Stimulated activated CD4-positive, alpha-beta T cell treated with anti-CD3 and anti-CD28 coated beads, Interleukin-15, amount 100 ng/mL, for 48 hours (primary cell): ENCODE data around the gene MAGI1.
"Not testable (repeated sequence)": the region's sequence is repeated elsewhere in the genome, so short reads cannot be mapped to it uniquely, and the experiment has no call there.

Source experiments
- DNase-seq, 2 donors: peaks; one replicate each; pipeline ENCODE4 v3.0.0-alpha.2; 2020; ENCODE audit warnings: low read depth in 2 of 2

The MAGI1 gene

DNA sequence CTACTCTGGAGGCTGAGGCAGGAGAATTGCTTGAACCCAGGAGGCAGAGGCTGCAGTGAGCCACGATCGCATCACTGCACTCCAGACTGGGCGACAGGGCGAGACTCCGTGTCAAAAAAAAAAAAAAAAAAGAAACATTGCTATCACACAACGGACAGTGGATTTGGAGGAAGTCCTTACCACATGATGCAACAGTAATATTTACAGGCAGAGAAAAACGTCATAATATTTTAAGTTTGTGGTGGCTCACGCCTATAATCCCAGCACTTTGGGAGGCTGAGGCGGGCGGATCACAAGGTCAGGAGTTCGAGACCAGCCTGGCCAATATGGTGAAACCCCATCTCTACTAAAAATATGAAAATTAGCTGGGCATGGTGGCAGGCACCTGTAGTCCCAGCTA, 473.0 kb downstream of the MAGI1 start:
- not testable (repeated sequence) for DNase-seq

DNA sequence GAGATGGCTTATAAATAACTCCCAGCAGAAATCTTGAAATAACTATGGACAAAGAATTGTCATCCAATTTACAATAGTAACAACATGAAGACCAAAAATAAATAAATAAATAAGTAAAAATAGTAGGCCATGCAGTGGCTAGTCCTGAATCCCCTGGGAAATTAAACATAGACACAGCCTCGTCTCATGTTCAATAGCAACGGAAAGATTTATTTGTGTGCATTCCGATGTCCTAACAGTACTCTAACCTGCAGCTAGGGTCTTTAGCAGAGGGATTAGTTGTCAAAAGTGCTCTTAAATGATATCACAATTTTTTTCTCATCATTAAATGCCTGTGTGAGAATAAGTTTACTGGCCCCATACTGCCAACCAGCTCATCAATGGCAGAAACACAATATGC, 474.2 kb downstream of the MAGI1 start:
- no peak for DNase-seq

DNA sequence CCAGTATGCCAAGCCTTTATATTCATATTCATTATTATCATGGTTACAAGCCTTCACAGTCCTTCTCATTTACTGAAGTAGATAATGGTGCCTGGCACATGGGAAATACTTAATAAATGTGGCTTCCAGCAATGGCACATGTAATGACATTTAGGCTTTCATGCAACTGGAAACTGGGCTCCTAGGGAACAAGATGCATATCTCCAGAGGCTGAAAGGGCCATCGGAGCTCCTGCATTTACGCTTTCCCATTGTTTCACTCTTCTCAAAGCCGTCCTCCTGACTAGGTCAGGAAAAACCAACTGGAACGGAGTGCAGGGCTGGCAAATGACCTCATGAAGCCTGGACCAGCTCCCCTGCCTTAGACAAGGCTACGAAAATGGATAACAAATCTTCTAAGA, 474.9 kb downstream of the MAGI1 start:
- no peak for DNase-seq

DNA sequence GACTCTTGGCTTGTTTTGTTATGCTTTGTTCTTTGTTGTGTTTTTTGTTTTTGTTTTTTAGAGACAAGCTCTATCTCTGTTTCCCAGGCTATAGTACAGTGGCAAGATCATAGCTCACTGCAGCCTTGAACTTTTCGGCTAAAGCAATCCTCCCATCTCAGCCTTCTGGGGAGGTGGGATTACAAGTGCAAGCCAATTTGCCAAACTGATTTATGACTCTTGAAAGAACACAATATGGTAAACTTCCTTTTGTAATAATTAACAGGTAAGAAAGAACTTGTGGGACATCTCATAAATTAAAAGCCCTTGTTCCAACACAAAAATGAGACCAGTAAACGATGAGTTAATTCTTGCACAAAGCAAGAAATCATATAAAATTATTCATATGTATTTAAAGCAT, 476.3 kb downstream of the MAGI1 start:
- no peak for DNase-seq

DNA sequence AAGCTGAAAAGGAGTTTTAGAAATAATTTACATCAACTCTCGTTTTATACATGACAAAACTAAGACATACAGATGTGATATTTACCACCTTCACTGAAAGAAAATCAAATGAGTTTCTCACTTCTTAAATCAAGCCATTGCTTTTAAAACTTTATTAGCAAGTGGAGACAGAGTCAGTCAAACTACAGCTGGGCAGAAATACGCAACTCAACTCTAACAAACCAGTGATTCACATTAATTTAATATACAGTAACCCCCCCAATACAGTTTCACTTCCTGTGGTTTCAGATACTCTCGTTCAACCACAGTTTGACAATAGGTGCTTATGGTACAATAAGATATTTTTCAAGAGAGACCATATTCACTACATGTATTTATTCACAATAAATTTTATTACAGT, 477.1 kb downstream of the MAGI1 start:
- no peak for DNase-seq

DNA sequence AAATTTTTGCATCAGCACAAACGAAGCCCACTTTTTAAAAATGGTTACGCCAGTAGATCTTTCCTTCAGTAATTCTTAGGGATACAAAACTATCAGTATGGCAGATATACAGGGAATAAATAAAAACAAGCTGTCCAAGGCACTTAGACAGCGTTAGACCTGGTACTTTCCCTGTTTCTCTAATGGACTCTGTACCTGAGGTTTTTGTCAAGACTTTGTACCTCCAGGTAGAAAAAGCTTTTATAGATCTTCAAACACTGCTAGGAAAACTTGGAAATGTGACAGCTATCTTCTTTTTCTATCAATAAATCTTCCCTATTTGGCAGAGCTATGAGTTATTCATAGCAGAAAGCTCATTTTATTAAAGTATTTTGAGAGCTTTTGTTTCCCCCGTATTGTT, 477.8 kb downstream of the MAGI1 start:
- no peak for DNase-seq

DNA sequence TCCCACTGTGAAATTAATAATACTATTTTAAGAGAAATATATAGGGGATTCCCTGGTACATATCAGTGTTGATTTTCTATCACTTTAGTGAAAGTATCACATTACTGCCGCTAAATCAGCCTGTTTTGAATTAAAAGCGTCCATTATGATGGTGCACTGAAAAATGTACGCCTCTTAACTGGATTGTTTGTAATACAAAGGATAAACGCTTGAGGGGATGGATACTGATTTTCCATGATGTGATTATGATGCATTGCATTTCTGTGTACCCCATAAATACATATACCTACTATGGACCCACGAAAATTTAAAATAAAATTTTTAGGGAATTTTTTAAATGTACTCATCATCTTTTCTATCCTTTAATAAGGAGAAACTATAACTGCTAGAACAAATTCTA, 478.6 kb downstream of the MAGI1 start:
- DNase-seq = no peak

DNA sequence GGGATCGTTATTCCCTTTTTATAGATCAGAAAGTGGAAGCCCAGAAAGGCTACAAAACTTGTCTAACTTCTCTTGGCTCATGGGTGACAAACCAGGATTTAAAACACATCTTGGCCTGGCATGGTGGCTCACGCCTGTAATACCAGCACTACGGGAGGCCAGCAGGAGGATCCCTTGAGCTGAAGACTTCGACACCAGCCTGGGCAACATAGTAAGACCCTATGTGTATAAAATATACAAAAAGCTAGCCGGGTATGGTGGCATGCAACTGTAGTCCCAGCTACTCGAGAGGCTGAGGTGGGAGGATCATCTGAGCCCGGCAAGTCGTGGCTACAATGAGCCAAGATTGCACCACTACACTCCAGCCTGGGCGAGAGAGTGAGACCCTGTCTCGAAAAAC, 479.1 kb downstream of the MAGI1 start:
- DNase-seq = no peak

DNA sequence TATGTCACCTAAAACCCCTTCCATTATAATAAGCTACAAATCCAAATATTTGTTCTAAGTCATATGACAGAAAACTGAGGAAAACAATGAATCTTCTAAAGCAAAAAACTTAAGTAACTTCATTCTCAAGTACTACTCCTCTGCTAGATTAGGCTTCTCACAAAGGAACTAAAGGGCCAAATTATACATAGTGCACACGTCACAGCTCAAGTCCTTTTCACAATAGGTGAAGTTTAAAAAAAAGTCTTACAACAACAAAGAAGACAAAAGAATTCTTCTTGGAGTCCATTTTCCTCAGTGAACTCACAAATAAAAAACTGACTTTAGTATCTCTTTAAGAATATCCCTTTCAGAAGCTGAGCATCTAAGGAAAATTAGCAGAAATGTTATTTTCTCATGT, 479.9 kb downstream of the MAGI1 start:
- no peak for DNase-seq

DNA sequence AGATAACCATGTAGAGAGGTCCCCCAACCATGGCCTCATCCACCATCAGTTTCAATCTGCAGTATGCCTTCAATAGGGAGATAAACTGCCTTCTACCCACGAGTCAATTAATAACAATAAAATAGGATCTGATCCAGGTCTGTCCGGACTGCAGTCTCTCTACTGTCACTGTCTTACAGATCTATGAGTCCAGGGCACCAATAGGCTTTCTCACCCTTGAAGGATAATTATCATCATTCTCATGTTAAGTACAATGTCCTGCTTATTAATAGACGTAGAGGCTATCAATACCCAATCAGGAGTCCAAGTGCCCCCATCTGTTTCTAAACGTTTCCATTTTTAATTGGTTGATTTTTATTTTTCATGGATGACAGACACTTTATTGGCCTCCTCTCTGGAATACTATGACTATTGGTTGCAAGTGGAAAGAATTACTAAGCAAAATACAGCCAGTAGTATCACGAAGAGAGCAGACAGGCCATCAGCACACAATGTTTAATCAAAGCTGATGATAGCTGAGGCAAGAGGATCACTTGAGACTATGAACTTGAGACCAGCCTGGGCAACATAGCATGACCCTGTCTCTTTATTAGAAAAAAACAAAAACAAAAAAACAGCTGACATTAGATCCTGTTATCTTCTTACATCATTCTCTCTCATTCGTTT, 480.7 kb downstream of the MAGI1 start:
- DNase-seq = no peak

DNA sequence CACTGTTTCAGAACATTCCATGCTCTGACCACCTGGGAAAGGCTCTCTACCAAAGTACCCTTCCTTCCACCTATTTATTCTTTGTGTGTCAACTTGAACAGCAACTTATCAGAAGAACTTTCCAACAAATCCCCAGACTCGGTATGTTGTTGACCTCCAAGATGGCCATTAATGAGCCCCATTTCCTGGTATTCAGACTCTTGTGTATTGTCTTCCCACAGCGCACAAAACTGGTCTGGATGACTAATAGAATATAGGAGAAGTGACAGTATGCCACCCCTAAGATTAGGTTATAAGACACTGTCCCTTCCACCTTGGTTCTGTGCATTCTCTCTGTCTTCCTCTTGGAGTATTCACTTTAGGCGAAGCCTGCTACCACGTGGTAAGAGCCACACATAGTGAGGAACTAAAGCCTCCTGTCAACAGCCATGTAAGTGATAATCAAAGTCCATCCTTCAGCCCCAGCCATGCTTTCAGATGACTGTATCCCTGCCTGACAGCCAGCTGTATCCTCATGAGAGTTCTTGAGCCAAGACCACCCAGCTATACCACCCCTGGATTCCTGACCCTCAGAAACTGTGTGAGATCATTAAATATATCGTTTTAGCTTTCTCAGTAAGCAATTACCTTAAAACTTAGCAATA, 481.7 kb downstream of the MAGI1 start:
- DNase-seq = no peak

DNA sequence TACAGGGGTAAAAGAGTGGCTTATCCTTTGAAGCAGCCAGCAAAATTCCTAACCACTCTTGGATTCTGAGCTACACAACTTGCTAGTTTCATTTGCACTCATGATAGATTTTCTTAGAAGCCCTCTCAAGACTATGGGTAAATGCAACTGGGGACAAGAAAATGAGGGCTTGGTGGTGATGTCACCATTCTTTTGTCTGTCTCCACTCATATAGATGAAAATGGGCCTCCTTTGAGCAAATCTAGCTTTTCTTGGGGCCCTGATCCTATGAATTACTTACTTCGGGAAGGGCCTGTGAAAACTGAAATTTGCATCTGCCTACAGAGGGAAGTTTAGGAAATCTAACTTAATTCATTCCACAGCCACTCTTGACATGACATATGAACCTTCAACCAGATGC, 486.3 kb downstream of the MAGI1 start:
- DNase-seq = no peak

DNA sequence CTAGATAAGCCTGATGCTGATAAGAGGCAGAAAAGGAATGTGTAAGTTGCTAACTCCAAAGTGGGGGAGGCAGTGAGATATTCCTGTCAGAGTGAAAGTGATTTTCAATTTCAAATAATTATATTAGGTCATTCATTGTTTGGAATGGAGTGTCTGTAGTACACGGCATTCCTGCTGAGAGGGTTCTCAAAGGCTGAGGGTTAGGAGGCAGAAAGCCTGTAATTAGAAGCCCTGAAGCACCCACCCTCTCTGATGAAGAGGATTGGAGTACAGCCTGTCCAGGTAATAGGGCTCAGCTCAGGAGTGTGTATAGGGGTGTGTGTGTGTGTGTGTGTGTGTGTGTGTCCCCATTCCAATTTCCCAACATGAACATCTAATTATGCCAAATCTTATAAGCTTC, 486.8 kb downstream of the MAGI1 start:
- DNase-seq = no peak

DNA sequence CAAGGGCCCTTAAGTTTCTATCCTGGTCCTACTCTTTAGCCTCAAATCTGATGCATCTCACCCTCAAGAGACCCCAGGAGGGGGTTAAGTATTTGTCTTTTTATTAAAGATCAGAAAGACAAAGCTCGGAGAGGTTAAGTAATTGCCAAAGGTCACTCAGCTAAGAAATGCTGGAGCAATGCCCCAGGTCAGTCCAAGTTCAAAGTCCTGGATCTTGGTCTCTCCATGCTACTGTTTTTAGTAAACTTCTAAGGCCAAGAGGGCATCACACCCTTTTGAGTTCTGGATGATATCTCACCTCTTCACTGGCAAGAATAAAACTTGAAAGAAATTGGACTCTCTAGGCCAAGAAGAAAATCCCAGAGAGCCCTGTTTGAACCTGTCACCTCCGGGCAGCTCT, 488.6 kb downstream of the MAGI1 start:
- no peak for DNase-seq

DNA sequence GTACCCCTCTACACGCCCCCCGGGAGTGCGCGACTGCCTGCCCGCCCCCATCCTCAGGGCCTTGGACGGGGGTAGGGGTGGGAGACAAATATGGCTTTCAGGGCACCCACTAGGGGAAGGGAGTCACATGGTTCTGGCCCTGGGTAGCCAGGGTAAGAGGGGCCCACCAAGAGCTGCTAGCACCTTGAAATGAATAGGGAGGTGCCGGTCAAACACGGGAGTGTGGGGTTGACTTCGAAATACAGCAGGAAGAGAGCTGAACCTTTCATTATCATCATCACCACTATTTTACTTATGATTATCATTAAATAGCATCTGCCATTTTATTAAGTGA, 489.1 kb downstream of the MAGI1 start:
- DNase-seq = no peak

DNA sequence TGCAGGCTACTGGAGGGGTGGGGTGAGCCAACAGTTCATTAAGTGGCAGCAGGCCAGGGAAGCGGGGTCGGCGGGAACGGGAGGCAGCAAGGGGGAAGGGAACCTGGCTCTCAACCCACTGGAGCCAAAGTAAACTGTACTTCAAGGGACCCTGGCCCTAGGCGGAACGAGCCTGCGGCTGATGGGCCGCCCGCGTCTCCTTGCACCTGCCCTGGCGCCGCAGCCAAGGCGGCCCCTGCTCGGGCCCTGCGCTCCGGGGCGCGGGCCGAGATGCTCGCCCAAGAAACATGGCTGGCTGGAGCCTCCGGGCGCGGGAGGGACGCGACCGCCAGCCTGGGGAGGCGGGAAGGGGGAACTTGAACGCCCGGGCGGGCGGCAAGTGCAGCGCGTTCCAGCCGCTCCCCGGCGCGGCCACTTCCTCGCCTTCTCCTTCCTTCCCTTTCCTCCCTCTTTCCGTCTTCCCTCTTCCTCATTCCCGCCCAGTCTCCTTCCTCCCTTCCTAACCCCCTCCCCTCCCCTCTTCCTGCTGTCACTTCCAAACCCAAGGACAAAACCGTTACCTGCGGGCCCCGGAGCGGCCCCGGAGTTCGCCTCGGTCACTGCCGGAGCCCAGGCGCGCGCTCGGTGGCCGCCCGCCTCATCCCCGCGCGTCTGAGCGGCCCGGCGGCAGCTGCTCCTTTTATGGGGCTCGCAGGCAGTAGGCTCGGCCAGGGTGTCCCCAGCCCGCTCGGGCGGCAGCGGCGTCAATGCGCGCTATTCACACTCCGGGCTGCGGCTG, 489.7 kb downstream of the MAGI1 start:
- no peak for DNase-seq

DNA sequence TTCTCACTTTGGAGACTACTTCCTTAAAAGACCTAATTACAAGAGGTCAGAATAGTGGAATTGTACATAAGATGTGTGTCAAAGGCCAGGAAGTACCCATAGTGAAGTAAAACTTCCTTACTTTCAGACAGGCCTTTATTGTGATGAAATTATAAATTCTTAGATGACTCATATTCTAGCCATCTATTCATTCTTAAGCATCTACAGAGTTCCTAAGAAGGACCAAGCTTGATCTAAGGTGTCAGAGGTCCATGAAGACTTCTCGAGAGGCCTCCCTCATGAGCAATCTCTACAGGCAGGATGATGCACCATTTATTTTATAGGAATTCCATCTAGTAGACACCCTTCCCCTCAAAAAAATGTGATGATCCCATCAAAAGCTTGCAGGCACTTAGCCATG, 493.3 kb downstream of the MAGI1 start:
- no peak for DNase-seq

DNA sequence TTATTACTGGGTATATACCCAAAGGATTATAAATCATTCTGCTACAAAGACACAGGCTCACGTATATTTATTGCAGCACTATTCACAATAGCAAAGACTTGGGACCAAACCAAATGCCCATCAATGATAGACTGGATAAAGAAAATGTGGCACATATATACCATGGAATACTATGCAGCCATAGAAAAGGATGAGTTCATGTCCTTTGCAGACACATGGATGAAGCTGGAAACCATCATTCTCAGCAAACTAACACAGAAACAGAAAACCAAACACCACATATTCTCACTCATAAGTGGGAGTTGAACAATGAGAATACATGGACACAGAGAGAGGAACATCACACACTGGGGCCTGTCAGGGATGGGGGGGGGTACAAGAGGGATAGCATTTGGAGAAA, 495.3 kb downstream of the MAGI1 start:
- not testable (repeated sequence) for DNase-seq

DNA sequence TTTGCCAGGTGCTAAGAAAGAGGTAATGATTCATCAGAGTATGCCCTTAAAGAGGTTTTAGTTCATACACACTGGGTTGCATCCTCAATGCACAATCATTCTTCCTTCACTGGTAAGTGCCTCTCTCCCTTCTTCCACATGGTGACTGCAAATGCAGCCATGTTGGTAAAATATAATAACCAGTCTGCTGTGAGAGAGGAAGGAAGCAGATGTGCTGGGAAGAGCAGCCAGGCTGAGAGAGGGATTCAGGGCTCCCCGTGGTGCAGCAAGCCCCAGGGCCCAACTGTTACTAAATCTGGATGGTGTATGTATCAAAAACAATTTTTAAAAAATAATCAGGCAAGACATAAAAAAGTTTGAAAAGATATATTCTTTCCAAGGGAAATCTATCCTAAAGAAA, 498.1 kb downstream of the MAGI1 start:
- DNase-seq = no peak

DNA sequence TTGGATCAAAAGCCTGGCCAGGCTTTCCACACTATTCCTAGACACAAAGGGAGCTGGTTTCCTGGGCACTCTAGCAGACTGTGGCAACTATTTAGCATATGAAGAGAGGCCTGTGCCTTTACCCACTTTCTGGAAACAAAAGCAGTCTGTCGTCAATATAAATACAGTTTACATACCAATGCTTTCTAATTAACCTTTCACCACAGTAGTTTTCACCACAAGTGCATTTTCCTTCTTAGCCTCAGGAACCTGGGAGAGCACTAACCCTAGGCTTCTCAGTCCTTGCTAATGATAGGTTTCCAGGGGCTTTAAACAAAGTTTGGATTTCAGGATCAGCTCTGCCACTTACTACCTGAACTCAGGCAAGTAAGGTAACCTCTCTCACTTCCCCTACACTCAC, 499.1 kb downstream of the MAGI1 start:
- no peak for DNase-seq

DNA sequence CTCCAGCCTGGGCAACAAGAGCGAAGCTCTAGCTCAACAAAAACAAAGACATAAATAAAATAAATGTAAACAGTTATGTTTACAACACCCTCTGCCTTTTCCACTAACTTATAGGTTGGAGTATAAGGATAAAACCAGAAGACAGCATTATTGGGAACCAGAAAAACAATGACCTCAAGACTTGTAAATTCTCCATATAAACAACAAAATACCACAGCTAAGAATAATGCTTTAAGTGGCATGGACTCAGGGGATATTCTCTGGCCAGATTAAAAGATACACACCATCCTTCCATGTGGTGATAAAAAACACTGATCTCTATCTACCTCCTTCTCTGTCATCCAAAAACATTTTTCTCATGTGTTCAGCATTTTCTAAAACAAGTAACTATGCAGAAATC, 500.6 kb downstream of the MAGI1 start:
- no peak for DNase-seq

DNA sequence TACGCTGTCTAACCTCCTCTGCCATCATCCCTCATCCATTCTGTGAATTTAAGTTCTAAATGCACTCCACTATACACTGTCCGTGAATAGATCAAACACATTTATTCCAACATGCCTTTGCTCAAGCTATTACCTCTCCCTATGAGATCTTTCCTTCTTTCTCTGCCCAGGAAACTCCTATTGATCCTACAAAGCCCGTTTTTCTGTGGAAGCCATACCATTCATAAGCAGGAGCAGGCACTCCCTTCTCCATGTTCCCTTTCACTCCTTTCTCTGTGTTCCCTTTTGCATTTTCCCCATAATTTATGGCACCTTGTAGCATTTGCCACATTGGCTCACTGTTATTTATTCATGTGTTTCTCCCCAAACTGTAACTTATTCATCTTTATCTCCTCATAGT, 501.6 kb downstream of the MAGI1 start:
- no peak for DNase-seq

DNA sequence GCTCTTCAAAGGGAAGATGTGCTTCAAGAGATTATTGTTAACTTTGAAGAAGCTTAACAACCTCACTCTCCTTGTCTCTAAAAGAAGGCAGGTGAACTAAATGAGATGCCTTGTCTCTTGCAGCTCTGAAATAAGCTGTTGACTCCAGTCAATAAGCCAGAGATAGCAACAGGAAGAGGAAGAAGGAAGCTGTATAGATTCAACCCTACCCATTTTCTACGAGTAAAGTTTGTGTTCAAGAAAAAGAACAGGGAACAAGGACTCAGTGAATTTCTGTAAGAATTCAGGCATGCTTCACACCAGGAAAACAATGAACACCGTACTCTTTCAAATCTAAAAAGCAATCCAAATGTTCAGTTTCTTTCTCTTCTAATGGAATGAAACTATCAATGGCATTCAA, 503.5 kb downstream of the MAGI1 start:
- no peak for DNase-seq
